GM12878 (cell line): ENCODE results near the gene HMG20B. TPM values are rescaled to one million over a fixed set of nuclear protein-coding genes. Genes with fewer than 3 reads are reported as not detected.

Experiments used
- ATAC-seq: fragments of 200-7000 bp; cut with Tn5 transposase; 3 replicates; pipeline ENCODE4 v1.9.1; 2020; ENCODE audit warnings: mild to moderate bottlenecking, moderate library complexity
- BruUV-seq: library from RNA; stranded (reverse); fragments of 400-500 nt; replicated peaks from 2 replicates; lab custom pipeline; 2021; lab: Mats Ljungman, UMichigan
- CTCF ChIA-PET: fragments of 300-600 bp; sonication (Branson Sonifier 250); formaldehyde crosslinking; extraction: SDS; loops from one replicate; lab custom pipeline; 2021; ENCODE audit warnings: inconsistent platforms; lab: Yijun Ruan, JAX
- POLR2A ChIA-PET: fragments of 350-600 bp; formaldehyde crosslinking; extraction: SDS; loops from one replicate; lab custom pipeline; 2021; ENCODE audit warnings: inconsistent platforms; lab: Charles Lee
- RAD21 ChIA-PET: fragments of 300-600 bp; sonication (Branson Sonifier 250); formaldehyde crosslinking; loops from one replicate; lab custom pipeline; 2023; ENCODE audit warnings: antibody characterized with exemption; ENCODE audit not compliant: unreplicated experiment; lab: Charles Lee
- SMC1A ChIA-PET: fragments of 300-600 bp; sonication (Branson Sonifier 250); formaldehyde crosslinking; loops from one replicate; lab custom pipeline; 2023; ENCODE audit not compliant: unreplicated experiment, uncharacterized antibody; lab: Charles Lee
- DNase-seq: peaks from one replicate; pipeline ENCODE4 v3.0.0-alpha.2; 2011; ENCODE audit warnings: low read depth, low spot score
- FAIRE-seq: peaks from 3 replicates; lab custom pipeline; 2011; peaks lifted over from hg19 to GRCh38; lab: Jason Lieb, UNC
- H2AFZ ChIP-seq: 2 replicates; pipeline ENCODE4 v1.6.0; 2011; ENCODE audit warnings: low read depth, low read length, control low read depth; ENCODE audit not compliant: control insufficient read depth
- H3K27ac ChIP-seq: 2 replicates; pipeline ENCODE4 v1.5.1; 2011; ENCODE audit warnings: control low read depth; ENCODE audit not compliant: control insufficient read depth, insufficient read depth
- H3K27me3 ChIP-seq, 2 experiments: replicated peaks in 1 of 2; 2 replicates each; pipeline versions ENCODE4 v1.6.0 to v1.6.1; 2011; ENCODE audit warnings: low read length in 1 of 2; ENCODE audit not compliant: control insufficient read depth in 2 of 2, insufficient read depth in 2 of 2
- H3K36me3 ChIP-seq, 2 experiments: 2 replicates each; pipeline ENCODE4 v1.5.1; 2011; ENCODE audit warnings: low read length in 1 of 2; ENCODE audit not compliant: control insufficient read depth in 2 of 2, insufficient read depth in 2 of 2
- H3K4me1 ChIP-seq: 2 replicates; pipeline ENCODE4 v1.6.1; 2011; ENCODE audit warnings: mild to moderate bottlenecking, low read length, moderate library complexity, mixed read lengths; ENCODE audit not compliant: control insufficient read depth, insufficient read depth
- H3K4me2 ChIP-seq: 2 replicates; pipeline ENCODE4 v1.6.0; 2011; ENCODE audit warnings: control low read depth; ENCODE audit not compliant: control insufficient read depth, insufficient read depth
- H3K4me3 ChIP-seq: fragments of 200-600 bp; sonication (generic); 2 replicates; pipeline ENCODE4 v1.5.1; 2016
- H3K79me2 ChIP-seq: 2 replicates; pipeline ENCODE4 v1.6.0; 2011; ENCODE audit warnings: low read length; ENCODE audit not compliant: control insufficient read depth, insufficient read depth
- H3K9ac ChIP-seq: 2 replicates; pipeline ENCODE4 v1.8.0; 2011; ENCODE audit warnings: low read length, control low read depth, mixed read lengths; ENCODE audit not compliant: control insufficient read depth, insufficient read depth
- H3K9me3 ChIP-seq: replicated peaks from 3 replicates; pipeline ENCODE4 v1.5.1; 2011; ENCODE audit warnings: mild to moderate bottlenecking, low read length; ENCODE audit not compliant: control insufficient read depth, insufficient read depth
- H4K20me1 ChIP-seq: 2 replicates; pipeline ENCODE4 v1.6.0; 2011; ENCODE audit not compliant: control insufficient read depth, insufficient read depth
- BHLHE40 ChIP-seq, 2 experiments: fragments of 450-650 bp in 1 of 2; IDR thresholded peaks; 2 replicates each; pipeline ENCODE4 v1.6.1; 2011 to 2017; ENCODE audit warnings: low read depth in 2 of 2, borderline replicate concordance in 1 of 2, improper control_type of control experiment in 1 of 2, low read length in 1 of 2, mild to moderate bottlenecking in 1 of 2
- EP300 ChIP-seq, 2 experiments: fragments of 150-350 bp in 1 of 2; IDR thresholded peaks; 2 replicates each; pipeline ENCODE4 v1.6.1; 2011 to 2012; ENCODE audit warnings: low read depth in 2 of 2, low read length in 2 of 2, borderline replicate concordance in 1 of 2, improper control_type of control experiment in 1 of 2, inconsistent platforms in 1 of 2; ENCODE audit not compliant: control insufficient read depth in 1 of 2
- ESRRA ChIP-seq: IDR thresholded peaks from 2 replicates; pipeline ENCODE4 v1.6.1; 2012; ENCODE audit warnings: mild to moderate bottlenecking, low read length, improper control_type of control experiment
- MTA3 ChIP-seq: IDR thresholded peaks from 2 replicates; pipeline ENCODE4 v1.6.1; 2012; ENCODE audit warnings: low read length, inconsistent platforms, borderline replicate concordance
- MYC ChIP-seq: IDR thresholded peaks from 2 replicates; pipeline ENCODE4 v1.6.1; 2011; ENCODE audit warnings: mild to moderate bottlenecking, low read length, moderate library complexity, inconsistent platforms; ENCODE audit not compliant: insufficient read depth, insufficient replicate concordance, insufficient read length, severe bottlenecking
- PML ChIP-seq: IDR thresholded peaks from 2 replicates; pipeline ENCODE4 v1.6.1; 2012; ENCODE audit warnings: low read length, inconsistent platforms
- POLR2A ChIP-seq: IDR thresholded peaks from 2 replicates; pipeline ENCODE4 v1.6.1; 2011; ENCODE audit warnings: low read depth, mild to moderate bottlenecking, low read length
- POLR2AphosphoS2 ChIP-seq: IDR thresholded peaks from 2 replicates; pipeline ENCODE4 v1.6.1; 2011; ENCODE audit warnings: low read depth, mild to moderate bottlenecking, low read length, improper control_type of control experiment, moderate library complexity
- POLR2AphosphoS5 ChIP-seq: IDR thresholded peaks from 2 replicates; pipeline ENCODE4 v1.6.1; 2011; ENCODE audit warnings: mild to moderate bottlenecking, low read length, inconsistent platforms
- RFX5 ChIP-seq: IDR thresholded peaks from 2 replicates; pipeline ENCODE4 v1.6.1; 2011; ENCODE audit warnings: low read depth, low read length, improper control_type of control experiment
- WGBS: methylation state at CpG from one replicate; pipeline ENCODE4 v1.1.6; 2016; ENCODE audit warnings: low lambda C conversion rate; ENCODE audit not compliant: insufficient replicate concordance, insufficient coverage; ENCODE audit errors: missing lambda C conversion rate; 5-methylcytosine and 5-hydroxymethylcytosine counted together
- in situ Hi-C: fragments of 300-500 bp; cut with MboI; formaldehyde crosslinking; loops from 9 replicates; pipeline ENCODE4 v1.14.3; 2018; ENCODE audit warnings: mixed read lengths
- intact Hi-C: fragments of 100-400 bp; cut with micrococcal nuclease; formaldehyde crosslinking; loops from one replicate; pipeline ENCODE4 v1.14.2; 2022; ENCODE audit not compliant: unreplicated experiment
- polyA plus RNA-seq, 11 experiments: library from polyadenylated mRNA; depleted of rRNA in 4 of 11; unstranded in 6 of 11; stranded (reverse) in 5 of 11; fragments of >200 nt; fragmentation: Nextera tagmentation in 4 of 11; fragmentation: Illumina TruSeq in 1 of 11; extraction: Ambion mirVana in 4 of 11; extraction: Trizol in 1 of 11; gene quantifications; 1 replicate in 1 of 11; 2 replicates in 10 of 11; pipeline versions ENCODE4 v1.2.1 to v1.2.3, GENCODE V29; 2011 to 2016; ENCODE audit warnings: inconsistent platforms in 2 of 11, missing spikeins in 2 of 11, low read depth in 1 of 11
- total RNA-seq, 4 experiments: library from RNA; depleted of rRNA in 3 of 4; stranded (reverse); fragments of >200 nt in 3 of 4; fragmentation: Illumina TruSeq in 1 of 4; extraction: Trizol in 1 of 4; gene quantifications; 2 replicates each; pipeline versions ENCODE4 v1.2.1 to v1.2.3, GENCODE V29; 2013 to 2021
- TF ChIP-seq, protein P1 (sequence below): fragments of 450-650 bp; IDR thresholded peaks from 2 replicates; pipeline ENCODE4 v1.6.1; 2017; ENCODE audit warnings: mild to moderate bottlenecking
- TF ChIP-seq, protein P2 (sequence below): fragments of 450-650 bp; conservative IDR thresholded peaks from 2 replicates; pipeline ENCODE4 v1.6.1; 2017; ENCODE audit warnings: mild to moderate bottlenecking, moderate library complexity

The HMG20B gene
- total and polyA plus RNA-seq, 10 of the 15 experiments (the other 5 are each of a cell fraction or from before 2014, with no cell fraction given), result 0.37 to 92.7 (median 47.0) TPM

DNA sequence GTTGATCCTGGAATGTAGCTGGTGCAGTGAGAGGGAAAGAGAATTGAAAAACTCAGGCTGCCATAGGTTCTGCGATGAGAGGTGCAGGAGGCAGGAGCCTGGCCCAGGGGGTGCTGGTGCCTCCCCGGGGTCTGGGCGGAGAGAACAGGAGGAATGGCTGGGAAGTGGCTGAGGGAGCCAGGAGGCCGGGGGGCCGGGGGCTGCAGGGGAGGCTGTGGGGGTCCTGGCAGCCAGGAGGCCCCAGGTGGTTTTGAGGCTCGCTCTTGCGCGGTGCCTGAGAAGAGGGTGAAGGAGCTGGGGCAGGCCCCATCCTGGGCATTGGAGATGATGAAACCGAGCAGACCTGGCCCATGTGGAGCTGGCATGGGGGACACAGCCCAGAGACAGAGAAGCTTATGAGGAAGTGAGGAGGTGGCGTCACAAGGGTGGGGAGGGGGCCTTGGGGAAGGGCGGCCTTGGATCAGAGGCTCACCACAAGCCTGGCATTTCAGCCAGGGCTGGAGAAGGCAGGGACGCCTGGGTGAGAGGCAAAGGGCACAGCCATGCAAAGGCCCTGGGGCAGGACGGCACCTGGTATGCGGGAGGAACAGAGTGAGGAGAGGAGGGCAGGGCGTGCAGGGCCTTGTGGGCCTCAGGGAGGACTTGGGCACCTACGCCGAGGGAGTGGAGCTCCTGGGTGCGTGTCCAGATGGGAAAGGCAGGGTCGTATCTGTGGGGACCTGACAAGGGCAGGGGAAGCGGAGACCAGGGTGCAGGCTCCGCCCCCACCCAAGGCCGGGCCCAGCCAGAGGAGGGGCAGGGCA lies 35.1 kb upstream of the HMG20B start:
- TF ChIP-seq, protein P1, sequence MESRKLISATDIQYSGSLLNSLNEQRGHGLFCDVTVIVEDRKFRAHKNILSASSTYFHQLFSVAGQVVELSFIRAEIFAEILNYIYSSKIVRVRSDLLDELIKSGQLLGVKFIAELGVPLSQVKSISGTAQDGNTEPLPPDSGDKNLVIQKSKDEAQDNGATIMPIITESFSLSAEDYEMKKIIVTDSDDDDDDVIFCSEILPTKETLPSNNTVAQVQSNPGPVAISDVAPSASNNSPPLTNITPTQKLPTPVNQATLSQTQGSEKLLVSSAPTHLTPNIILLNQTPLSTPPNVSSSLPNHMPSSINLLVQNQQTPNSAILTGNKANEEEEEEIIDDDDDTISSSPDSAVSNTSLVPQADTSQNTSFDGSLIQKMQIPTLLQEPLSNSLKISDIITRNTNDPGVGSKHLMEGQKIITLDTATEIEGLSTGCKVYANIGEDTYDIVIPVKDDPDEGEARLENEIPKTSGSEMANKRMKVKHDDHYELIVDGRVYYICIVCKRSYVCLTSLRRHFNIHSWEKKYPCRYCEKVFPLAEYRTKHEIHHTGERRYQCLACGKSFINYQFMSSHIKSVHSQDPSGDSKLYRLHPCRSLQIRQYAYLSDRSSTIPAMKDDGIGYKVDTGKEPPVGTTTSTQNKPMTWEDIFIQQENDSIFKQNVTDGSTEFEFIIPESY, result no peak
- TF ChIP-seq ESRRA (no peak), MYC (no peak), MTA3 (peak; percentile 34; the same call in 1 of the 2 replicates), POLR2A (peak; percentile 61), RFX5 (no peak), POLR2AphosphoS2 (peak; percentile 62; the same call in 1 of the 2 replicates), BHLHE40 (IDR thresholded peaks at IDR 0.05; ENCODE audit: borderline replicate concordance in 1 of 2, low read depth in 2 of 2, low read length in 1 of 2) (no peak), EP300 (IDR thresholded peaks at IDR 0.05; ENCODE audit: borderline replicate concordance in 1 of 2, control insufficient read depth in 1 of 2, low read depth in 2 of 2, low read length in 2 of 2) (no peak), PML (peak; percentile 40; the same call in 1 of the 2 replicates), POLR2AphosphoS5 (0 out of 2 replicates have a peak, but pooled peaks have one; percentile 33)
- TF ChIP-seq, protein P2, sequence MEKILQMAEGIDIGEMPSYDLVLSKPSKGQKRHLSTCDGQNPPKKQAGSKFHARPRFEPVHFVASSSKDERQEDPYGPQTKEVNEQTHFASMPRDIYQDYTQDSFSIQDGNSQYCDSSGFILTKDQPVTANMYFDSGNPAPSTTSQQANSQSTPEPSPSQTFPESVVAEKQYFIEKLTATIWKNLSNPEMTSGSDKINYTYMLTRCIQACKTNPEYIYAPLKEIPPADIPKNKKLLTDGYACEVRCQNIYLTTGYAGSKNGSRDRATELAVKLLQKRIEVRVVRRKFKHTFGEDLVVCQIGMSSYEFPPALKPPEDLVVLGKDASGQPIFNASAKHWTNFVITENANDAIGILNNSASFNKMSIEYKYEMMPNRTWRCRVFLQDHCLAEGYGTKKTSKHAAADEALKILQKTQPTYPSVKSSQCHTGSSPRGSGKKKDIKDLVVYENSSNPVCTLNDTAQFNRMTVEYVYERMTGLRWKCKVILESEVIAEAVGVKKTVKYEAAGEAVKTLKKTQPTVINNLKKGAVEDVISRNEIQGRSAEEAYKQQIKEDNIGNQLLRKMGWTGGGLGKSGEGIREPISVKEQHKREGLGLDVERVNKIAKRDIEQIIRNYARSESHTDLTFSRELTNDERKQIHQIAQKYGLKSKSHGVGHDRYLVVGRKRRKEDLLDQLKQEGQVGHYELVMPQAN, result no peak
- Histone ChIP-seq H3K36me3 (peaks cover 9 to 13% of the 10 kb centered on the region in 2 experiments), H4K20me1 (no peaks in the 10 kb centered on the region), H3K9me3 (no peaks in the 10 kb centered on the region), H3K27ac (no peak overlapping the region), H3K4me2 (no peak overlapping the region), H3K9ac (no peak overlapping the region), H3K27me3 (no peaks in the 10 kb centered on the region), H2AFZ (no peak overlapping the region), H3K79me2 (no peaks in the 10 kb centered on the region), H3K4me3 (no peak overlapping the region), H3K4me1 (no peaks in the 10 kb centered on the region)
- FAIRE-seq (no peak), DNase-seq (no peak), ATAC-seq (peak; percentile 25)
- RAD21 ChIA-PET, result no interaction called here
- 87% methylated on average over 18 of the region's 22 CpGs for WGBS
- in situ Hi-C loops (no loop called here), intact Hi-C loops (no loop called here)
- POLR2A ChIA-PET, result no interaction called here
- CTCF ChIA-PET, result interaction anchor here (0.7 to 0.9 kb wide), 2 partner anchors 7 to 31 kb away, joined by 3 to 4 read pairs; no protein-coding TSS in a partner anchor
- no TSS peak for BruUV-seq
- SMC1A ChIA-PET, result no interaction called here
